Gastroesophageal sphincter (tissue), 3 donors: Measurements from ENCODE around the gene FAM131C.

Experiments used
- POLR2A ChIP-seq, 2 donors: fragments of 450-650 bp; IDR thresholded peaks; one replicate each; pipeline ENCODE4 v1.6.1; 2017; ENCODE audit warnings: antibody characterized with exemption in 2 of 2, mild to moderate bottlenecking in 2 of 2, moderate library complexity in 1 of 2
- TF ChIP-seq, protein P1 (sequence below), 4 experiments: fragments of 200-600 bp in 2 of 4; fragments of 450-650 bp in 2 of 4; sonication (generic) in 1 of 4; IDR thresholded peaks; one replicate each; pipeline ENCODE4 v1.5.1; 2017 to 2019; ENCODE audit warnings: antibody characterized with exemption in 4 of 4, mild to moderate bottlenecking in 2 of 4, moderate library complexity in 2 of 4

DNA sequence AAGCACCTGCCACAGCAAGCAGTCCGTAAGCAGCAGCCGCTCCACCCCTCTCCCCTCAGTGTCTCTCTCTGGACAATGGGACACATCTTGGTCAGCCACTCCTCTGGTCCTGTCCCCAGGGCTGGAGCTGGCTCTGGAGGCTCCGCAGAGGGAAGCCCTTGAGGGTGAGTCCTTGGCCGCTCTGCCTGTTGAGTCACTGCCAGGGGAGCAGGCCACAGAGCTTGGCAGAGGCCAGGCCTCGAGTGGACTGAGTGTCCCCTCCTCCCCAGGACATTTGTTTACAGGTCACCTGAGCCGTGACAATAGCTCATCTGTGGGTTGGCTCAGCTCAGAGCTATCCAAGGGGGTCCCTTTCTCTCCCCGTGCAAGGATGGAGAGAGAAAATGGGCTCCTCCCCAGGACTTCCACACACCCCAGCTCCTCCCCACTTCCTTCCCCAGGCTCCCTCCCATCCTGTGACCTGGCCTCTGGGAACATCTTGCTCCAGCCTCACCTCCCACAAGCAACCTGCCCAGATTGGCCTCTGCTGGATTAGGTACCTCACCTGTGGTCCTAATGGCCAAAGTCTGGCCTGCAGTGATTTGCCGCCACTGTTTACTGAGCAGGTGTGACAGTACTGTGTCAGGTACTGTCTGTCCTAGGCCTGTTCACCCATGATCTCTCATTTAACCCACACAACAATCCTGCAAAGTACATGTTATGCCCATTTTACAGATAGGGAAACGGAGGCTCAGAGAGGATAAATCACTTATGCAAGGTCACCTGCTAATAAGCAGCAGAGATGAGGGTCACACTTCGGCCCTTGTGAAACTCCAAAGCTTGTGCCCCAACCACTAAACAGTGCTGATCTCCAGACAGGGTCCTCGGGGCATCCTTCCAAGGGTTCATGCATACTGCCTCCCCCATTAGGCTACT lies 4.8 kb downstream of the FAM131C start:
- TF ChIP-seq POLR2A (IDR thresholded peaks at IDR 0.05) = no peak
- TF ChIP-seq, protein P1, sequence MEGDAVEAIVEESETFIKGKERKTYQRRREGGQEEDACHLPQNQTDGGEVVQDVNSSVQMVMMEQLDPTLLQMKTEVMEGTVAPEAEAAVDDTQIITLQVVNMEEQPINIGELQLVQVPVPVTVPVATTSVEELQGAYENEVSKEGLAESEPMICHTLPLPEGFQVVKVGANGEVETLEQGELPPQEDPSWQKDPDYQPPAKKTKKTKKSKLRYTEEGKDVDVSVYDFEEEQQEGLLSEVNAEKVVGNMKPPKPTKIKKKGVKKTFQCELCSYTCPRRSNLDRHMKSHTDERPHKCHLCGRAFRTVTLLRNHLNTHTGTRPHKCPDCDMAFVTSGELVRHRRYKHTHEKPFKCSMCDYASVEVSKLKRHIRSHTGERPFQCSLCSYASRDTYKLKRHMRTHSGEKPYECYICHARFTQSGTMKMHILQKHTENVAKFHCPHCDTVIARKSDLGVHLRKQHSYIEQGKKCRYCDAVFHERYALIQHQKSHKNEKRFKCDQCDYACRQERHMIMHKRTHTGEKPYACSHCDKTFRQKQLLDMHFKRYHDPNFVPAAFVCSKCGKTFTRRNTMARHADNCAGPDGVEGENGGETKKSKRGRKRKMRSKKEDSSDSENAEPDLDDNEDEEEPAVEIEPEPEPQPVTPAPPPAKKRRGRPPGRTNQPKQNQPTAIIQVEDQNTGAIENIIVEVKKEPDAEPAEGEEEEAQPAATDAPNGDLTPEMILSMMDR (IDR thresholded peaks at IDR 0.05) = no peak
